Measurements from ENCODE around the gene AGXT.

AGXT gene

GRCh38 chr2:240868286-240869108 is at the start of gene AGXT:
AGXT (plus strand) TSS chr2:240868824; CDS start chr2:240868866, 42 bp downstream.
- DNase-seq: no peak

DNA sequence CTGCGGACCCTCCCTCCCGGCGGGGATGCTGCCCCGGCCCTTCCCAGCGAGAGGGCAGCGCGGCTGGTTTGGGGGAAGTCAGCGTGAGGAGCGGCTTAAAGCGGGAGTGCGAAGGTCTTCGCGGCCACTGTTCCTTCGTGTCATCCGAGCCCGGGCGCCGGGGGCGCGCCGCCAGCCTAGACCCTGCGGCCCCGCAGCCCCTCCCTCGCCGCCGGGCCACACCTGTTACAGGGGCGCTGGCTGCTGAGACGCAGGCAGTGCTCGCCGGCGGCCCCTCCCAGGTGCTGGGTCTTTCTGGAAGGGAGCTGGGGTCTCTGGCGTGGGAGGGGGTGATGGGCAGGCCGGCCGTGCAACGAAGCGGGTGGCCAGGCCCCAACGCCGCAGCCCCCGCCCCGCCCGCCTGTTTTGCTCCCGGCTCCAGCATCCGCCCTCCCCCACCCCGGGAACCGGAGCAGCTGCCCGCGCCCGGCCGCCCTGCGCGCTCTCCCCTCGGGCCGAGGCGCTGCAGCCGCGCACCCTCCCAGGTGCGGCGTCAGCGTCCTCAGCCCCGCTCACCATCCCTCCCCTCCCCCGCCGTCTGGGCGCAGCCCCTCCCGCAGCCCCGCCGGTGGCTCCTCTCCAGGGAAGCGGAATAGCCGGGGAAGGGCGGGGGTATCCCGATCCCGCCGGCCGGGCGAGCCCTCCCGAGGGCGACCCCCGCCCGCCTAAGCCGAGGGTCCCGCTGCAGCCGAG is 49.3 kb upstream of the AGXT start:
- no peak for DNase-seq

- peak; percentile 28 for DNase-seq
Measured at GRCh38 chr2:240819858-240820606, 48.6 kb upstream of the AGXT start, which contains the start of gene KIF1A. KIF1A (minus strand) TSS chr2:240820219; CDS start chr2:240797752, 22,467 bp downstream.

- DNase-seq: peak; percentile 43
Measured at GRCh38 chr2:240820607-240821428, 47.8 kb upstream of the AGXT start.

GRCh38 chr2:240821429-240821778 is 47.2 kb upstream of the AGXT start:
- no peak for DNase-seq

DNA sequence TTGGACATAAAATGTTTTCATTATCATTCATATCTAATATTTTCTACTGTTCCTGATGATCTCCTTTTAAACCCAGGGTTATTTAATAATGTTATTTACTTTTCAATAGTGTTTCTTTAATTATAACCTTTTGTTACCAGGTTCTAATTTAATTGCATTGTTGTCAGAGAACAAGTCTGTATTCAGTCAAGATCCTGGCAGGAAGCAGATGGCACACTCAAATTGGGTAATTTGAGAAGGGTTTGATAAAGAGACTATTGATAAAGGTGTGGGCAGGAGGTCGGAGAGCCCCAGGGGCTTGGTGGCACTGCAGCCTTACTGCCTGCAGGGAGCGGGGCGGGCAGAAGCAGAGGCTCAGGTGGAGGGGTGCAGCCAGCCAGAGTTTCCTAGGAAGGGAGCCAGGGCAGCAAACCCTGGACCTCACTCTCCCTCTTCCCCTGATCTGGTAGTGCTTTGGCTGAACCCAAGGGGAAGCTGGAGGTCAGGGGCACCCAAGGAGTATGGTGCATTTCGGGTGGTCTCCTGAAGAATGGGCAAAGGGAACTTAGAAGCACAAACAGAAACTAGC is 46.3 kb upstream of the AGXT start:
- DNase-seq: no peak

- DNase-seq: no peak
Measured at GRCh38 chr2:240823449-240824336, 44.9 kb upstream of the AGXT start.

- DNase-seq: no peak
Measured at GRCh38 chr2:240825476-240825875, 43.1 kb upstream of the AGXT start.

DNA sequence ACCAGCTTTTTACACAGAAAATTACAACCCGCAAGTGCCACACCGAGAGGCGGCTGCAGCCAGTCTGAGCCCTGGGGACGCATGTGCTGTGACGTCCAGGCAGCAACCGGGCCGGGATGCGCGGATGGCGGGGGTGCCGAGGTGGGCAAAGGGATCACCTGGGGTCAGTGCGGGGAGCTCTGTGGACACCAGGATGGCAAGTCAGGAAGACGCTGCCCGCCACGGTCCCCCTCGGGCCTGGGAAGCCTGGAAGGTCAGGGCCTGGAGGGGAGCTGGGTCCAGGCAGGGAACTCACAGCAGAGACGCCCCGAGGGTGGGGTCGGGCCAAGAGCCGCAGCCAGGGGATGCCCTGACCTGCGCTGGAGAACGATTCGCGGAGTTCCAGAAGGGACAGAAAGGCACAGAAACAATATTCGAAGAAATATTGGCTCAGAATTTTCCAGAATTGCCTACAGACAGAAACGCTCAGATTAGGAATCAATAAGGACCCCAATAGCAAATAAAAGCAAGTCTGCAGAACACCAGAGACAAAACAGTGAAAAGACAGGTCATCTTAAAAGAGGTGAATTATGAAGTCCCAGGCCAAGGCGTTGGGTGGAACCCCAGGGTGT is 36.9 kb upstream of the AGXT start:
- DNase-seq: no peak

DNA sequence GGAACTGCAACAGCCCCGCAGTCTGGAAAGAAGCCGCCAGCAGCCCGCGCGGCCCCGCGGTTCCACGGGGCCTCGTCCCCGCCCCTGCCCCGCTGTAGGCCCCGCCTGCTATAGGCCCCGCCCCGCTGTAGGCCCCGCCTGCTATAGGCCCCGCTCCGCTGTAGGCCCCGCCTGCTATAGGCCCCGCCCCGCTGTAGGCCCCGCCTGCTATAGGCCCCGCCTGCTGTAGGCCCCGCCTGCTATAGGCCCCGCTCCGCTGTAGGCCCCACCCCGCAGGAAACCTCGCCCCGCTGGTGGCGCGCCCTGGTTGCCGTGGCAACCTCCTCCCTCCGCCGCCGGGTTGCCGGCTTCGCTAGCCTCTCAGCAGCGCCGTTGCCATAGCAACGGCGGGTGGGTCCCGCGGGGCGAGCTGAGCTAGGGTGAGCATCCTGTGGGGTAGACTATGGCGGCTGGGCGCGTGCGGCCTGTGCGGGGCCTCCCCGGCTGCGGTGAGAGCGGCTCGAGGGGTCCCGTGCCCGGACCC is 36.4 kb upstream of the AGXT start:
- DNase-seq: peak; percentile 95

- DNase-seq: no peak
Measured at GRCh38 chr2:240832921-240833494, 35.6 kb upstream of the AGXT start.

GRCh38 chr2:240833724-240834285 is 34.8 kb upstream of the AGXT start:
- DNase-seq: no peak

- no peak for DNase-seq
Measured at GRCh38 chr2:240834377-240834975, 34.1 kb upstream of the AGXT start.

DNA sequence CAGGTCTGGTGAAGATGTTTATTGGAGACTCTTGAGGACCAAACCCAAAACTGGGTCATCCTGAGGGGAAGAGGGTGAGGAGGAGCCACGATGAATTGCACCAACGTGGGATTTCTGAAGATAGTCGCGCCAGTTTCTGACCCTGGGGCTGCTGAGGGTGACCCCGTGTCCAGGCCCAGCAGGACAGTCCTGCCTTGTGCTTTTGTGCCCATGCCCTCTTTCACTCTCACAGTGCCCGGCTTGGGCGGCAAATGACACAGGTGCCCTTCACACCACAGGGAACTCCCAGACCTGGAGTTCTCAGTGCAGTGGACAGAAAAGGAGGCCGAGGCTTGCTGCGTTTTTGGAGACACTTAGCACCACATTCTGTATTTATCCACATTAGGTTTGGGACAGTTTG is 33.1 kb upstream of the AGXT start:
- no peak for DNase-seq

GRCh38 chr2:240836781-240837467 is 31.7 kb upstream of the AGXT start:
- DNase-seq: no peak

- no peak for DNase-seq
Measured at GRCh38 chr2:240837621-240838020, 31.0 kb upstream of the AGXT start.

GRCh38 chr2:240839152-240840143 is 29.2 kb upstream of the AGXT start:
- DNase-seq: no peak
